Stimulated activated CD4-positive, alpha-beta T cell treated with anti-CD3 and anti-CD28 coated beads, Interleukin-12 subunit alpha, Interleukin-12 subunit beta, amount 100 ng/mL, for 24 hours (primary cell): ENCODE results near the gene CTNNA3.

ENCODE experiments used
- DNase-seq, 2 experiments: peaks; one replicate each; pipeline ENCODE4 v3.0.0-alpha.2; 2020; ENCODE audit warnings: low read depth in 2 of 2

CTNNA3 gene

DNA sequence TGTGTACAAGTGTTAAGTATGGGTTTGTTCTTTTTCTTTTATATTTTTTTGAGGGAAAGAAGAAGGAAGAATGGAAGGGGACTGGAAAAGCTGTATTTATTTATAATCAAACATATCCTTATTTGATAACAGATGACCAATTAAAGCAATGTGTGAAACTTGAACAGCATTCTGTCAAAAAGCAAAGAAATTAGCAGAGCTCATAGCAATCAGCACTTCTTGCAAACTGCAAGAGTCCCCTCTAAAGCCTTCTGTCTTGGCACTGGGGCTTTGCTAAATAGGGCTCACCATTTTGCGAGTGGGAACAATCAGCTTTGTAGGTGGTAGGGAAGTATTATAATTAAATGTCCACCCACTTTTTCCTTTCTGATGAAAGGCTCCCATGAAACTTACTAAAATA, 935.1 kb downstream of the CTNNA3 start:
- no peak for DNase-seq

GRCh38 chr10:66755474-66755873, 940.5 kb downstream of the CTNNA3 start:
- DNase-seq = no peak

- DNase-seq = no peak
Observed at GRCh38 chr10:66752714-66753113, 943.3 kb downstream of the CTNNA3 start.

DNA sequence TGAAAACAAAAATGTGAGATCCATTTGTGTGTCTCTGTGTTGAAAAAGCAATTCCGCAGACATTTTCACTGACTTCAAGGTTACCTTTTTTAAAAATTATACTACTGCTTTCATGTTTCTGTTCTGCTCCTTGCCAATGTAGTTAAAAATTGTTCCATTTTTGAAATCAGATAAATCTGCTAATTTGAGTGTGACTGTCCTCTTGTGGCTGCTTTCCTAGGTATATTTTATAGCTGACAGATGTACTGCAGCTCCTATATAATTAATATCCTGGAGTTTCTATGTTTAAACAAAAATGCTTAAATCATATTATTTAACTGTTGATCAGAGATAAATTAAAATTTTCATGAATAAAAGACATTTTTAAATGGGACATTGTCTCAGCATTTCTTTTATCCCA, 947.8 kb downstream of the CTNNA3 start:
- no peak for DNase-seq

- no peak for DNase-seq
Observed at GRCh38 chr10:66747451-66747850, 948.5 kb downstream of the CTNNA3 start.

GRCh38 chr10:66746711-66747110, 949.3 kb downstream of the CTNNA3 start:
- no peak for DNase-seq

DNA sequence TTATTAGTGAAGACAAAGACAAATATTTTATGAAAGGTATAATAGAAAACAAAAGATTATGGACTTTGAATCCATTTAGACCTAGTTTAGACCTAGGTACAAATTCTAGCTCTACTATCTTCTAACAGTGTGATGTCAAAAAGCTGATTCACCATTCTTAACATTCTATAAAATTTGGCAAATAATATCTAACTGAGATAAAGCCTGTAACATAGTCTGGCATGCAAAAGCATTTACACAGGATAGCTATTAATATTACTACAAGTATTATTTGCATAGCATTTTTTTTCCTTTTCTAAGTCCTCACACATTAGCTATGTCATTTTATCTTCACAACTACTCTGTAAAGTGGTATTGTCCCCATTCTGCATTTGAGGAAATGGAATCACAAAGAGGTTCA, 949.7 kb downstream of the CTNNA3 start:
- DNase-seq = no peak

DNA sequence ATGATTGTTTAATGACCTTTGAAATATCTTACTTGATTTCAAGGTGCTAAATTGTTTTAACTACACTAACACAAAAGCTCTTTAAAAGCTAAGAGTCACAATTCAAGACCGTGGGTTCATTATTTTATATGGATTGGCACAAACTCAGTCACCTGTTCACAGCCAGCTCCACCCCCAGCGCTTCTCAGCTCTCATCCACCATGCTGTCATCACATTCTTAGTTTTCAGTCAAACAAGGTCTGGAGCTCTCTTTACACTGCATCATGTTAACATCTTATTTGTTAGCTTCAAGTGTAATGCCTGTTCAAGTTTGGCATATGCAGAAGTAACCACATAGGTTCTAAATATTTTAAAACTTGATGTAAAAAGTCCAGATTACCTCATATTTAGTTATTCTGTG, 951.1 kb downstream of the CTNNA3 start:
- DNase-seq = no peak

DNA sequence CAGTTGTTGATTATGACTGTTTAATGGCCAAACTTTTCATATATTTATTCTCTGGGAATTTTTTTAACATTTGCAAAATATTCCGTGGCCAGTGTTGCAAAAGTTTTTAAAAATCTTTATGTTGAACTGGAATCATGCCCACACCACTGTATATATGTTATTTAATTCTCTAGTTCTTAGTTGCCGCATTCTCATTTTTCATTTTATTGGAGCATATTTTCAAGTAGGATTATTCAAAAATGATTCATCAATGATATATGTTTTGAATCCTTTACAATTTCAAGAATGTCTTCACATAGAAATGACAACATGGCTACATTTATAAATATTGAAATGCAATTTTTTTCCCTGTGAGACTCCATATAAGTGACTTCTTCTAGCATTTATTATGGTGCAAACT, 958.8 kb downstream of the CTNNA3 start:
- no peak for DNase-seq

DNA sequence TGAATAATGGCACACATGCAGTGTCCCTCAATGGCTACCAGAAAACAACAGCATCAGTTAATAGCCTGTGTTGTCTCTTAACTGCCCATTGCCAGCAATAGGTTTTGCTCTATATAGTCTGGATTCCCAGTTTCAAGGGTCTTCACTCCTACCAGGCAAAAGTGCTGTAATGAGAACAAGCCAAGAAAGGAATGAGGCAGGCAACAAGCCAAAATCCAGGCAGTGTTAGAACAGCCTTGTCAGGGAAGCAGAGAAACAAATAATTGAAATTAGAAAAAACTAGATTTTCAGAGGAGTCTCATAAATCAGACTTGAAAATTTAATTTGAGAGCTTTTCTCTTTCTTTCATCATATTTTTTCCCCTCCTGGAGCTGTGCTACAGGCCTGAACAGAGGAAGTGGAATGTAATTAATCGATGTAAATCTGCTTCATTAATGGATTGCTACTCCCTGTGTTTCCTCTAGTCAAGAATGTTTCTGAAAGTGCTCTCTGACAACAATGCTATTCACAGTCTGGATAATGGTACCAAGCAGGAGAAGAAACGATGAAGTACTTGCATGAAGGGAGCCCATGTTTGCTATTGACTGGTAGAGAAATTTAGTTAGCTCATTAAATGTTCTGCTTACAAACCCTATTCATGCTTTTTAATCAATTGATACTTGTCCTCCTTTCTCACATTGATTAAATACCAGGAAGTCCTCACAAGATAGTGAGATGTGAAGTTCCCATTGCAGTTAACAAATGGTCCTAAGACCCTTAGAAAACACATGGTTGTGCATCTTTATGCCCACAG, 972.2 kb downstream of the CTNNA3 start:
- no peak for DNase-seq

DNA sequence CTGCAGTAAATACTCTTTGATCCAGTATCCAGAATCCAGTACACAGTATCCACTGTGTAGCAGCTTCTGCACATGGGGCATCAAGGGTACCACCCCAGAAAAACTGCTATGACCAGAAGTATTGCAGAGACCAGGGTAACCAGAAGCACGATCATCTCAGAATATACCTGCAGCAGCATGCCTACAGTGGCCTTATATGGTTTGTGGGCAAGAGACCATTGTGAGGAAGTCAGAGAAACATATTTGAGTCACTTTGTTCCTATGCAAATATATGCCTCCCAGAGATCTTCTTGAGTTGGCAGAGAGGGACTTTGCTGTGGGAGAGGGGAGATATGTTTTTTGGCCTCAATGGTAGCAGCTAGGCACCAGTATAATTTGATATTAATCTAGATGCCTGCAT, 976.5 kb downstream of the CTNNA3 start:
- no peak for DNase-seq

GRCh38 chr10:66717231-66717981, 978.6 kb downstream of the CTNNA3 start:
- DNase-seq = no peak

DNA sequence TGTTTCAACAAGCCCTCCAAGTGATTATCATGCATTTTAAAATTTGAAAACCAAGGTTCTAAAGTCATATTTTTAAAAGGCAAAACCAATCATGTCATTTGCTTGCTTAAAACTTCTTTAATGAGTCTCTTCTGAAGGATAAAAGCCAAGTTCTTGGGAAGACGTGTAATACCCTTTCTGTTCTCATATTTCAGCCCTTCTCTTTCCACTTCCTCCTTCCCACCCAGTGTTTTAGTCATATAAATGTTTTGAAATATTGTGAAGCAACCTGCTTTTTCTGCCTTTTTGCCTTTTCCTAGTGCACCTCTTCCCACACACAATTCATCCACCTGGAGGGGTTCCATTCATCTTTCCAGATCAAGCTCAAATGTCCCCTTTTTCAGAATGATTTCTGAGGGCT, 981.3 kb downstream of the CTNNA3 start:
- DNase-seq = no peak

GRCh38 chr10:66713387-66713786, 982.6 kb downstream of the CTNNA3 start:
- no peak for DNase-seq

DNA sequence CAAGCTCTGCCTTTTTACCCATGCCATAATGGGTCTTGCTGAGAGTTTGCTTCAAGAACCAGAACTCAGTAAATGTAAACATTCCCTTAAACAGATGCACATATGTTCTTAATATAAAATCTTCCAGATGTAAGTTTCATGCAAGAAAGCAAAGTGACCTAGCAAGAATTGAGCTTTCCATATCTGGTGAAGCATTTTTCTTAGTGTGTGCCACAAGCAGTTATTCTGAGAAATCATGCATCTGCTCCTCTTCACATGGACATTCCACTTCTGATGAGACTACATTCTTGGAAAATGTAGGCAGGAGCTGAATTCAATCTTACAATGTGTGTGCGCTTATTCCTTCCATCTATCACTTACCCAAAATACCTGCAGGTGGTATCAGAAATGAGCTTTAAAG, 997.9 kb downstream of the CTNNA3 start:
- no peak for DNase-seq

- DNase-seq = no peak
Observed at GRCh38 chr10:66695046-66695445, 1000.9 kb downstream of the CTNNA3 start.

GRCh38 chr10:66684581-66684980, 1011.4 kb downstream of the CTNNA3 start:
- DNase-seq = no peak

- no peak for DNase-seq
Observed at GRCh38 chr10:66680886-66681285, 1015.1 kb downstream of the CTNNA3 start.

- no peak for DNase-seq
Observed at GRCh38 chr10:66678521-66678920, 1017.5 kb downstream of the CTNNA3 start.

- DNase-seq = no peak
Observed at GRCh38 chr10:66673071-66673470, 1022.9 kb downstream of the CTNNA3 start.

- no peak for DNase-seq
Observed at GRCh38 chr10:66671562-66671961, 1024.4 kb downstream of the CTNNA3 start.

GRCh38 chr10:66671064-66671463, 1024.9 kb downstream of the CTNNA3 start:
- DNase-seq = no peak

DNA sequence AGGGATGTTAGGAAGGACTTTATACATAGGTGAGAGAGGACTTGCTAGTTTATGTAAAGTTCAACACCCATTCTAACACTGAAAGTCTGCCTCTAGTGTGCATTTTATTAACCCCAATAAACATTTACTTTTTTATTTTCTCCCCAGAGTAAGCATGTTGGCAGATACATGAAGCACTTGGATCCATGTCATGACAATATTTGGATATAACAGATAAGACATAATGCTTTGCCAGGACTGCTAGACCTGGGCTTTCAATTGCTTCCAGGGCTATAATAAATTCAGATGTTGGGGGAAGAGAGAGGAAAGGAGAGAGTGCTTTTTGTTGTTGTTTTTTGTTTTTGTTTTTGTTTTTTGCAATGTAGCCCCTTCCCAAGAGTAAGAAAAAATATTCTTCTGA, 1039.5 kb downstream of the CTNNA3 start:
- no peak for DNase-seq
